SK-N-MC (cell line): ENCODE data around the gene NARF.

Experiments used
- DNase-seq: peaks from one replicate; pipeline ENCODE4 v3.0.0-alpha.2; 2011; ENCODE audit warnings: low read depth, low spot score
- H3K27ac ChIP-seq: fragments of 200-600 bp; sonication (generic); 2 replicates; pipeline ENCODE4 v1.5.1; 2016; ENCODE audit warnings: mixed run types
- H3K36me3 ChIP-seq: fragments of 200-600 bp; sonication (generic); 2 replicates; pipeline ENCODE4 v1.6.1; 2017; ENCODE audit warnings: antibody characterized with exemption, low read length, mixed read lengths; ENCODE audit not compliant: insufficient read depth
- H3K4me3 ChIP-seq: fragments of 200-600 bp; sonication (generic); 2 replicates; pipeline ENCODE4 v1.5.1; 2016
- H3K9ac ChIP-seq: fragments of 200-600 bp; sonication (generic); 2 replicates; pipeline ENCODE4 v1.8.0; 2017; ENCODE audit warnings: mixed run types, mixed read lengths; ENCODE audit not compliant: insufficient read length
- H3K9me3 ChIP-seq: fragments of 200-600 bp; sonication (generic); 2 replicates; pipeline ENCODE4 v1.6.1; 2017; ENCODE audit warnings: low read depth, mild to moderate bottlenecking, antibody characterized with exemption, low read length, moderate library complexity, mixed read lengths
- EZH2 ChIP-seq: fragments of 200-600 bp; sonication (generic); IDR thresholded peaks from one replicate; pipeline ENCODE4 v1.6.1; 2017; ENCODE audit warnings: antibody characterized with exemption
- FOXP2 ChIP-seq: optimal IDR thresholded peaks from 2 replicates; pipeline ENCODE3; 2011; ENCODE audit warnings: mild to moderate bottlenecking, moderate library complexity; ENCODE audit not compliant: insufficient read depth; ENCODE audit errors: extremely low read length, control extremely low read depth
- POLR2AphosphoS5 ChIP-seq: IDR thresholded peaks from 2 replicates; pipeline ENCODE4 v1.6.1; 2012; ENCODE audit warnings: mild to moderate bottlenecking, low read depth, low read length, borderline replicate concordance

Gene NARF

DNA sequence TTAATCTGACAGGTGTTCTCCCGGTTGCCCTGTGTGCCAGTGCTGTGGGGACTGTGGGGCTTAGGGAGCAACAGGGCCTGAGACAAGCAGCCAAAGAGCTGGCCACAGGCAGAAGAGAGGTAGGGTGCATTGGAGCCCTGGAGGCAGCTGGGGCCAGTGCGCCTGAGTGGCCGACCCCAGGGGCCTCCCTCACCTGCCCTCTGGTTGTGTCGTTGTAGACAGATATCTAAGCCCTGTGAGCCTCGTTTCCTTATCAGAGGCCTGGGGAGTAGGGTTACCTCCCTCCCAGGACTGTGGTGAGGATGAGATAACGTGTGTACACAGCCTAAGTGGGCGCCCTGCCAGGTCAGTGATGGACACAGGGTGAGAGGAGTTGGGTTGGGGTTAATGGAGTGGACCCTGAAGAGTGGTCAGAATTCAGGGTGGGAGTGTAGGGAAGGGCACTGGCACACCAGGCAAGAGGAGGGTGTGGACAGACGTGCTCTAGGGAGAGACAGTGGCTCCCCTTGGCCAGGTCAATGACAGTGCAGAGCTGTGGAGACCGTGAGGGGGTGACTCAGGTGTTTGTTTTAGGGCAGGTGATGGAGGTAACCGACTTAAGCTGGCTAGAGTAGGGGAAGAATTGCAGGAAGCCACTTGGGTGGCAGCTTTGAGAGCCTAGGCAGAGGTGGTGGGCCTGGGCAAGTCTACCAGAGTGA, 3.4 kb downstream of the NARF start:
- H3K36me3 ChIP-seq, result peaks cover 45% of the 10 kb centered on the region
- H3K9ac ChIP-seq, result no peak overlapping the region
- H3K27ac ChIP-seq, result no peak overlapping the region
- no peak for DNase-seq
- TF ChIP-seq POLR2AphosphoS5 (no peak), EZH2 (no peak), FOXP2 (no peak)
- no peak overlapping the region for H3K4me3 ChIP-seq
- H3K9me3 ChIP-seq, result no peaks in the 10 kb centered on the region

DNA sequence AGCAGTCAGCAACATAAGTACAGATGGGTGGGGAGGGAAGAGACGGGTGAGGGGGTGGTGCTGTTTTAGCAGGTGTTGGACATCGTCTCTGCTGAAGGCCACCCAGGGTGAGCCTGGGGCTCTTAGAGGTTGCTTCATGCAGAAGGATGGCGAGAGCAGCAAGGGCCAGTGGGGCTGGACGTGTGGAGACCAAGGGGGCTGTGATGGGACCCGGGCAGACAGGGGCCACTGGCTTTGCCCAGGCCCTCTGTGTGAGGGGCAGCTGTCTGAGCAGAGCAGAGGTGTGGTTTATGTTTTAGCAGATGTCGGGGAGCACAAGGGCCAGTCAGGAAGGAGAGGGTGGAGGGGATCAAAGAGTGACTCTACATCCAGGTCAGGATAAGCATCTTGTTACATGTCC, 4.8 kb downstream of the NARF start:
- no peak for DNase-seq
- no peak overlapping the region for H3K27ac ChIP-seq
- no peak overlapping the region for H3K9ac ChIP-seq
- TF ChIP-seq POLR2AphosphoS5 (no peak), FOXP2 (no peak), EZH2 (no peak)
- no peaks in the 10 kb centered on the region for H3K9me3 ChIP-seq
- peaks cover 45% of the 10 kb centered on the region for H3K36me3 ChIP-seq
- H3K4me3 ChIP-seq, result no peak overlapping the region

DNA sequence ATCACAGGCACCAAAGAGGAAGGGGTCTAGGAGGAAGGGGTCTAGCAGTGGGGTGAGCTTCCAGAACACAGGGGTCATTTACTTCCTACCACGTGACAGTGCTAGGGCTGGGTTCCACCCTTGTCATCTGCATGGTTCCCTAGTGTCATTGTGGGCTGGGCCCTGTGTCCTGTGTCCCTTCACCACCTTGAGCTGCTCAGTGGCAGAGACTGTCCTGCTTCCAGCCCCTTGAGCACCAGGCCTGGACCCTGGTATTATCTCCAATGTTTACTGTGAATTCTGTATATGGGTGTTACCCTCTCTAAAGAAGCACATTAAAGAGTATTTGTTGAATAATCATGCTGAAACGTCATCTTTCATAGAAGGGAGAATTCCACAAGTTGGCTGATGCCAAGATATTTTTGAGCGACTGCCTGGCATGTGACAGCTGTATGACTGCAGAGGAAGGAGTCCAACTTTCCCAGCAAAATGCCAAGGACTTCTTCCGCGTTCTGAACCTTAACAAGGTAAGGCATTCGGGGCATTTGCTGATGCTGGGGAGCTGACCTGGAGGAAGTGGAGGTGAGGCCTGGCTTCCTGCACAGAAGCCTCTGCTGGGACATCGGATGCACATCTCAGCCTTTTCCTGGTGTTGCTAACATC, 5.5 kb downstream of the NARF start:
- H3K27ac ChIP-seq, result no peak overlapping the region
- no peak for DNase-seq
- no peak overlapping the region for H3K9ac ChIP-seq
- TF ChIP-seq FOXP2 (no peak), EZH2 (no peak)
- H3K36me3 ChIP-seq, result peaks cover 51% of the 10 kb centered on the region
- no peaks in the 10 kb centered on the region for H3K9me3 ChIP-seq
- no peak overlapping the region for H3K4me3 ChIP-seq

DNA sequence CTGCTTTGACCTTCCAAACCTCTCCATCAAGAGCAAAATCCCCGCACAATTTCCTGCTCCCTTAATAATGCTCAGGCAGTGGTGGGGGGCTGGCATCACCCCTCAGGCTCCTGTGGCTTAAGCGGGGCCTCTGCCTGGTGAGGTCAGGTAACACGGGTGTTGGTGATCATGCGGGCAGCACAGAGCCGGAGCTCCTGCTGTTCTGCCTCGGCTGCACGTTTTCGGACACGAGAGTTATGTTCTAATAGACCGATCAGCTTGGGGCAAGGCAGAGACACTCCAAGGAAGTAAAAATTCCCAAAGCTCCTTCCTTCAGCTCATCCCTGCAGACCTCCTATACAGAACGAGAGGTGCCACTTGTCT, 6.0 kb downstream of the NARF start:
- Histone ChIP-seq H3K36me3 (peaks cover 55% of the 10 kb centered on the region), H3K27ac (no peak overlapping the region), H3K9me3 (no peaks in the 10 kb centered on the region), H3K9ac (no peak overlapping the region), H3K4me3 (no peak overlapping the region)
- DNase-seq, result no peak
- no peak for TF ChIP-seq POLR2AphosphoS5
- TF ChIP-seq EZH2, result no peak
- TF ChIP-seq FOXP2, result no peak

DNA sequence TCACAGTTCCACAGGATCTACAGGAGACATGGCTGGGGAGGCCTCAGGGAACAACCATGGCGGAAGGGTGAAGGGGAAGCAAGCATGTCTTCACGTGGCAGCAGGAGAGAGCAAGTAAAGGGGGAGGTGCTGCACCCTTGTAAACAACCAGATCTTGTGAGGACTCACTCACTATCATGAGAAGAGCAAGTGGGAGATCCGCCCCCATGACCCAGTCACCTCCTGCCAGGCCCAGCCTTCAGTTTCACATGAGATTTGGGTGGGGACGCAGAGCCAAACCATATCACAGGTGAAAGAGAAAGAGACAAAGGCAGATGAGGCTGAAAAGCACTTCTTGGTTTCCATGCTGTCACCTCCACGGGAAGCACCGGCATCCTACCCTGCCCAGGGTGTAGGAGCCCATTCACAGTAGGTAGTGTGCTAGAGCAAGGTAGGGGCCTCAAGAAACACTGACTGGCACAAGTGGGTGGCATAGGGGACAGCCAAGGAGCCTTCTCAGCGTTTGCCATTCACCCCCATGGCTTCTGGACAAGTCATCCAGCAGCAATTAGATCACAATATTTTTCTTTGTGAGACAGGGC, 6.6 kb downstream of the NARF start:
- peaks cover 59% of the 10 kb centered on the region for H3K36me3 ChIP-seq
- no peak overlapping the region for H3K4me3 ChIP-seq
- no peak overlapping the region for H3K27ac ChIP-seq
- no peak for TF ChIP-seq FOXP2
- TF ChIP-seq POLR2AphosphoS5, result no peak
- TF ChIP-seq EZH2, result no peak
- no peaks in the 10 kb centered on the region for H3K9me3 ChIP-seq
- DNase-seq, result no peak
- no peak overlapping the region for H3K9ac ChIP-seq

DNA sequence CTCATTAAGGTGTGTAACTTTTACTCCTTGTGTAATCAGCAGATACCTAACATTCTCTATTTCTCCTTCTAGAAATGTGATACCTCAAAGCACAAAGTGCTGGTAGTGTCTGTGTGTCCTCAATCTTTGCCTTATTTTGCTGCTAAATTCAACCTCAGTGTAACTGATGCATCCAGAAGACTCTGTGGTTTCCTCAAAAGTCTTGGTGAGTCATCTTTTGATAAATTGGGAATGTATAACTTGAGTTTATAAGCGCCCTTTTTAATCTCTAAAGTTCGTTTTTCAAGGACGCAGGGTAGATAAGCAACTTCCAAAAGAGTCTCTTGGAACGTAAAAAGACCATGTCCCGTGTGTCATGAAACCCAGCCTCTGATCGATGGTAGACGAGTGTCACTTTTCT, 10.2 kb downstream of the NARF start:
- Histone ChIP-seq H3K9ac (no peak overlapping the region), H3K9me3 (no peaks in the 10 kb centered on the region), H3K36me3 (peaks cover 40% of the 10 kb centered on the region), H3K27ac (no peak overlapping the region), H3K4me3 (no peak overlapping the region)
- no peak for DNase-seq
- TF ChIP-seq FOXP2 (no peak), EZH2 (no peak), POLR2AphosphoS5 (no peak)

DNA sequence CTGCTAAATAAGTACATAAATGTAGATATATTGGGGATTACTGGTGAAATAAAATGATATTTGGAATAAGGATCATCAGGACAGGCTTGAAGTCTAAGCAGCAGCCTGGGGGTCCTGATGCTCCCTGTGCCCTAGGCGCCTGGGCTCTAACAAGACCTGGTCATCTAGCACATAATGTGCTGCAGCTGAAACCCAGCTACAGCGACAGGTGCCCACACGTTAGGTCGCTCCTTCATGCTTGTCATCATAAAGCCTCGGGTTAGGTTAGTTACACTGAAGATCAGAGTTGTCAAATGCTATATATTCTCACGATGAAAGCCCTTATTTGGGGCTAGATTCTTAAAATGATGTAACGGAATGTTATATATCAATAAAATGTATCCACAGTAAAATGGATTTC, 11.5 kb downstream of the NARF start:
- DNase-seq, result no peak
- H3K27ac ChIP-seq, result no peak overlapping the region
- peaks cover 30% of the 10 kb centered on the region for H3K36me3 ChIP-seq
- no peaks in the 10 kb centered on the region for H3K9me3 ChIP-seq
- TF ChIP-seq FOXP2 (no peak), POLR2AphosphoS5 (no peak), EZH2 (no peak)
- H3K9ac ChIP-seq, result no peak overlapping the region
- no peak overlapping the region for H3K4me3 ChIP-seq

DNA sequence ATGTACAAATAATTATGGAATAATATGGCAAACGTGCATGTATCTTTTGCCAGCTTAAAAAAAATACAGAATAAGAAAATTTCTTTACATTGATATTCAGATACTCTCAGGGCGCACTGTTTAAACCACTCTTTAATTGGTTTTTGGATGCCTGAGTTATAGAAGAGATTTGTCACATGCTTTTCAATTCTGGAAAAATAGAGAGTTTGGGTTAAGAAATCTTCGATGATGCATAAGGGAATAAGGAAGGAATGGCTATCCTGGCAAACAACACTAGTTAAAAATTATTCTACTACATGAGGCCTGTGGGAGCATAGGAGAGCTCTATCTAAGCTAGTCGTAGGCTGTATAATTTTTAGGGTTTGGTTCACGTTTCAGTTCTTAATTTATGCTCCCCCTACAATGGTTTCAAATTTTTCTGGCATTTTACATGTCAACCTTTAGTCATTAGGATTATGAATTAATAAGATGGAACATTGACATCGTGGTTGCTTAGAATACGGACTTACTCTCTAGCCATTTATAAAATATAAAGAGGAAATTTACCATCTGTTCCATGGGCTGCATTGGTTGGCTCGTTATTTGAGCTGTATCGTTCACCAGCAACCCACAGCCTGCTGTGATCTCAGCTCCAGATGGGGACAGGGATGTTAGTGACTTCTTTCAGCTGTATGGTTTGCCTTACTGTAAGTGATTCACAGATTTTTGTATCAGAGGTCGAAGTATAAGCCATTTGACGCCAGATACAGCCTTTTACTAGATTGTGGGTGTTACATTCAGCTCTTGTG, 15.9 kb downstream of the NARF start:
- no peak overlapping the region for H3K4me3 ChIP-seq
- TF ChIP-seq EZH2 (no peak), FOXP2 (no peak), POLR2AphosphoS5 (no peak)
- no peak overlapping the region for H3K27ac ChIP-seq
- no peak for DNase-seq
- peaks cover 19% of the 10 kb centered on the region for H3K36me3 ChIP-seq
- H3K9me3 ChIP-seq, result no peaks in the 10 kb centered on the region
- H3K9ac ChIP-seq, result no peak overlapping the region
